NCI-H345 treated with DMSO at 0.1 percent for 48 hours (cell line): Measurements from ENCODE around the gene TTC13.

ENCODE experiments used
- DNase-seq: peaks from one replicate; lab custom pipeline; 2025; ENCODE audit not compliant: unreplicated experiment; lab: John Stamatoyannopoulos, UW

TTC13 gene

GRCh38 chr1:230857822-230858221 is 120.8 kb downstream of the TTC13 start:
- DNase-seq = no peak

GRCh38 chr1:230857077-230857476 is 121.6 kb downstream of the TTC13 start:
- DNase-seq = no peak
